LNCAP (cell line): ENCODE measurements around the gene BPIFA1.

Experiments used
- CTCF ChIP-seq: fragments of 450-650 bp; IDR thresholded peaks from 2 replicates; pipeline ENCODE4 v1.5.1; 2017; ENCODE audit warnings: mild to moderate bottlenecking

The BPIFA1 gene

GRCh38 chr20:33280000-33280680 is 44.3 kb downstream of the BPIFA1 start:
- TF ChIP-seq CTCF, result no peak

GRCh38 chr20:33280775-33281174 is 45.0 kb downstream of the BPIFA1 start:
- TF ChIP-seq CTCF, result no peak

- TF ChIP-seq CTCF, result no peak
Observed at GRCh38 chr20:33281550-33282146, 45.9 kb downstream of the BPIFA1 start.

- TF ChIP-seq CTCF, result no peak
Observed at GRCh38 chr20:33282196-33282934, 46.6 kb downstream of the BPIFA1 start.

GRCh38 chr20:33282991-33283555 is 47.3 kb downstream of the BPIFA1 start, which contains the start of gene BPIFB1:
BPIFB1 (plus strand) TSS chr20:33283214; CDS start chr20:33286074, 2,860 bp downstream.
- no peak for TF ChIP-seq CTCF

- no peak for TF ChIP-seq CTCF
Observed at GRCh38 chr20:33284284-33284683, 48.5 kb downstream of the BPIFA1 start.

- TF ChIP-seq CTCF, result no peak
Observed at GRCh38 chr20:33284937-33285336, 49.1 kb downstream of the BPIFA1 start.
